GM12878 (cell line): Measurements from ENCODE around the gene DUSP11. TPM values are rescaled to one million over a fixed set of nuclear protein-coding genes. Genes with fewer than 3 reads are reported as not detected.

ENCODE experiments used
- ATAC-seq: fragments of 200-7000 bp; cut with Tn5 transposase; 3 replicates; pipeline ENCODE4 v1.9.1; 2020; ENCODE audit warnings: mild to moderate bottlenecking, moderate library complexity
- BruUV-seq: library from RNA; stranded (reverse); fragments of 400-500 nt; replicated peaks from 2 replicates; lab custom pipeline; 2021; lab: Mats Ljungman, UMichigan
- CTCF ChIA-PET: fragments of 300-600 bp; sonication (Branson Sonifier 250); formaldehyde crosslinking; extraction: SDS; loops from one replicate; lab custom pipeline; 2021; ENCODE audit warnings: inconsistent platforms; lab: Yijun Ruan, JAX
- POLR2A ChIA-PET: fragments of 350-600 bp; formaldehyde crosslinking; extraction: SDS; loops from one replicate; lab custom pipeline; 2021; ENCODE audit warnings: inconsistent platforms; lab: Charles Lee
- RAD21 ChIA-PET: fragments of 300-600 bp; sonication (Branson Sonifier 250); formaldehyde crosslinking; loops from one replicate; lab custom pipeline; 2023; ENCODE audit warnings: antibody characterized with exemption; ENCODE audit not compliant: unreplicated experiment; lab: Charles Lee
- SMC1A ChIA-PET: fragments of 300-600 bp; sonication (Branson Sonifier 250); formaldehyde crosslinking; loops from one replicate; lab custom pipeline; 2023; ENCODE audit not compliant: unreplicated experiment, uncharacterized antibody; lab: Charles Lee
- DNase-seq: peaks from one replicate; pipeline ENCODE4 v3.0.0-alpha.2; 2011; ENCODE audit warnings: low read depth, low spot score
- FAIRE-seq: peaks from 3 replicates; lab custom pipeline; 2011; peaks lifted over from hg19 to GRCh38; lab: Jason Lieb, UNC
- H2AFZ ChIP-seq: 2 replicates; pipeline ENCODE4 v1.6.0; 2011; ENCODE audit warnings: low read depth, low read length, control low read depth; ENCODE audit not compliant: control insufficient read depth
- H3K27ac ChIP-seq: 2 replicates; pipeline ENCODE4 v1.5.1; 2011; ENCODE audit warnings: control low read depth; ENCODE audit not compliant: control insufficient read depth, insufficient read depth
- H3K27me3 ChIP-seq, 2 experiments: replicated peaks in 1 of 2; 2 replicates each; pipeline versions ENCODE4 v1.6.0 to v1.6.1; 2011; ENCODE audit warnings: low read length in 1 of 2; ENCODE audit not compliant: control insufficient read depth in 2 of 2, insufficient read depth in 2 of 2
- H3K36me3 ChIP-seq, 2 experiments: 2 replicates each; pipeline ENCODE4 v1.5.1; 2011; ENCODE audit warnings: low read length in 1 of 2; ENCODE audit not compliant: control insufficient read depth in 2 of 2, insufficient read depth in 2 of 2
- H3K4me1 ChIP-seq: 2 replicates; pipeline ENCODE4 v1.6.1; 2011; ENCODE audit warnings: mild to moderate bottlenecking, low read length, moderate library complexity, mixed read lengths; ENCODE audit not compliant: control insufficient read depth, insufficient read depth
- H3K4me2 ChIP-seq: 2 replicates; pipeline ENCODE4 v1.6.0; 2011; ENCODE audit warnings: control low read depth; ENCODE audit not compliant: control insufficient read depth, insufficient read depth
- H3K4me3 ChIP-seq: fragments of 200-600 bp; sonication (generic); 2 replicates; pipeline ENCODE4 v1.5.1; 2016
- H3K79me2 ChIP-seq: 2 replicates; pipeline ENCODE4 v1.6.0; 2011; ENCODE audit warnings: low read length; ENCODE audit not compliant: control insufficient read depth, insufficient read depth
- H3K9ac ChIP-seq: 2 replicates; pipeline ENCODE4 v1.8.0; 2011; ENCODE audit warnings: low read length, control low read depth, mixed read lengths; ENCODE audit not compliant: control insufficient read depth, insufficient read depth
- H3K9me3 ChIP-seq: replicated peaks from 3 replicates; pipeline ENCODE4 v1.5.1; 2011; ENCODE audit warnings: mild to moderate bottlenecking, low read length; ENCODE audit not compliant: control insufficient read depth, insufficient read depth
- H4K20me1 ChIP-seq: 2 replicates; pipeline ENCODE4 v1.6.0; 2011; ENCODE audit not compliant: control insufficient read depth, insufficient read depth
- ATF3 ChIP-seq: IDR thresholded peaks from 2 replicates; pipeline ENCODE4 v1.6.1; 2011; ENCODE audit warnings: low read depth, mild to moderate bottlenecking, low read length, moderate library complexity, borderline replicate concordance; ENCODE audit errors: extremely low read depth
- KDM1A ChIP-seq: fragments of 200-600 bp; sonication (generic); IDR thresholded peaks from 2 replicates; pipeline ENCODE4 v1.6.1; 2016; ENCODE audit warnings: borderline replicate concordance
- PML ChIP-seq: IDR thresholded peaks from 2 replicates; pipeline ENCODE4 v1.6.1; 2012; ENCODE audit warnings: low read length, inconsistent platforms
- POLR2AphosphoS2 ChIP-seq: IDR thresholded peaks from 2 replicates; pipeline ENCODE4 v1.6.1; 2011; ENCODE audit warnings: low read depth, mild to moderate bottlenecking, low read length, improper control_type of control experiment, moderate library complexity
- SMARCA5 ChIP-seq: fragments of 450-650 bp; IDR thresholded peaks from 2 replicates; pipeline ENCODE4 v1.6.1; 2017; ENCODE audit warnings: mild to moderate bottlenecking
- SRF ChIP-seq, 2 experiments: IDR thresholded peaks; 2 replicates each; pipeline ENCODE4 v1.6.1; 2011; ENCODE audit warnings: low read depth in 2 of 2, low read length in 2 of 2, mild to moderate bottlenecking in 1 of 2, moderate library complexity in 1 of 2
- TARDBP ChIP-seq: IDR thresholded peaks from 2 replicates; pipeline ENCODE4 v1.6.1; 2016; ENCODE audit warnings: borderline replicate concordance
- WGBS: methylation state at CpG from one replicate; pipeline ENCODE4 v1.1.6; 2016; ENCODE audit warnings: low lambda C conversion rate; ENCODE audit not compliant: insufficient replicate concordance, insufficient coverage; ENCODE audit errors: missing lambda C conversion rate; 5-methylcytosine and 5-hydroxymethylcytosine counted together
- in situ Hi-C: fragments of 300-500 bp; cut with MboI; formaldehyde crosslinking; loops from 9 replicates; pipeline ENCODE4 v1.14.3; 2018; ENCODE audit warnings: mixed read lengths
- intact Hi-C: fragments of 100-400 bp; cut with micrococcal nuclease; formaldehyde crosslinking; loops from one replicate; pipeline ENCODE4 v1.14.2; 2022; ENCODE audit not compliant: unreplicated experiment
- polyA plus RNA-seq, 11 experiments: library from polyadenylated mRNA; depleted of rRNA in 4 of 11; unstranded in 6 of 11; stranded (reverse) in 5 of 11; fragments of >200 nt; fragmentation: Nextera tagmentation in 4 of 11; fragmentation: Illumina TruSeq in 1 of 11; extraction: Ambion mirVana in 4 of 11; extraction: Trizol in 1 of 11; gene quantifications; 1 replicate in 1 of 11; 2 replicates in 10 of 11; pipeline versions ENCODE4 v1.2.1 to v1.2.3, GENCODE V29; 2011 to 2016; ENCODE audit warnings: inconsistent platforms in 2 of 11, missing spikeins in 2 of 11, low read depth in 1 of 11
- total RNA-seq, 4 experiments: library from RNA; depleted of rRNA in 3 of 4; stranded (reverse); fragments of >200 nt in 3 of 4; fragmentation: Illumina TruSeq in 1 of 4; extraction: Trizol in 1 of 4; gene quantifications; 2 replicates each; pipeline versions ENCODE4 v1.2.1 to v1.2.3, GENCODE V29; 2013 to 2021

Gene DUSP11
- total and polyA plus RNA-seq, 10 of the 15 experiments (the other 5 are each of a cell fraction or from before 2014, with no cell fraction given): 26.4 to 78.4 (median 47.9) TPM

GRCh38 chr2:73825408-73825807, 45.5 kb upstream of the DUSP11 start:
- BruUV-seq: no TSS peak
- no peak overlapping the region for H3K4me2 ChIP-seq
- POLR2A ChIA-PET: interaction anchor here (0.6 to 1.8 kb wide), 2 partner anchors 325 to 328 kb away, joined by 4 to 6 read pairs; no protein-coding TSS in a partner anchor
- SMC1A ChIA-PET: interaction anchor here (0.9 to 7.3 kb wide), 9 partner anchors 8 to 324 kb away, joined by 3 to 53 read pairs (median 14); partner anchors contain the start of gene BOLA3
- H4K20me1 ChIP-seq: no peaks in the 10 kb centered on the region
- no peak overlapping the region for H3K4me3 ChIP-seq
- peaks cover 20% of the 10 kb centered on the region for H3K4me1 ChIP-seq
- in situ Hi-C loops (loop anchor here (10.0 kb wide), 1 partner anchor 569 kb away; no protein-coding TSS in a partner anchor), intact Hi-C loops (loop anchor here (10.0 kb wide), 5 partner anchors 141 to 509 kb away; partner anchors contain the start of gene TET3)
- CTCF ChIA-PET: interaction anchor here (0.7 to 8.9 kb wide), 23 partner anchors 8 to 566 kb away, joined by 3 to 191 read pairs (median 10); partner anchors contain the start of gene BOLA3
- no peak for ATAC-seq
- no peaks in the 10 kb centered on the region for H3K9me3 ChIP-seq
- TF ChIP-seq KDM1A (no peak), ATF3 (no peak), TARDBP (no peak), SRF (IDR thresholded peaks at IDR 0.05; ENCODE audit: low read depth in 2 of 2, low read length in 2 of 2) (no peak), SMARCA5 (no peak), PML (no peak), POLR2AphosphoS2 (no peak)
- peaks cover 20% of the 10 kb centered on the region for H3K79me2 ChIP-seq
- H3K27me3 ChIP-seq: no peaks in the 10 kb centered on the region
- H3K9ac ChIP-seq: no peak overlapping the region
- no peaks in the 10 kb centered on the region for H3K36me3 ChIP-seq
- no peak overlapping the region for H3K27ac ChIP-seq
- RAD21 ChIA-PET: interaction anchor here (0.9 to 8.4 kb wide), 6 partner anchors 162 to 510 kb away, joined by 3 to 96 read pairs (median 8); no protein-coding TSS in a partner anchor
- H2AFZ ChIP-seq: no peak overlapping the region
- 25% methylated on average over 4 of the region's 4 CpGs for WGBS
- FAIRE-seq: no peak
- no peak for DNase-seq
